ENCODE data around the gene CCDC6.

- no peak for TF ChIP-seq EZH2 (IDR thresholded peaks at IDR 0.05; ENCODE audit: insufficient read depth, poor library complexity, severe bottlenecking)
- no peak for TF ChIP-seq EZH2phosphoT487 (IDR thresholded peaks at IDR 0.05; ENCODE audit: insufficient read depth, low read depth)
Measured at GRCh38 chr10:59907537-59907917, 1.2 kb upstream of the CCDC6 start.

All from GM23248 (cell line).